Left renal cortex interstitium (tissue), 4 donors: ENCODE results near the gene EXOC6B. TPM values are rescaled to one million over a fixed set of nuclear protein-coding genes. Genes with fewer than 3 reads are reported as not detected.
"Not testable (repeated sequence)": the region's sequence is repeated elsewhere in the genome, so short reads cannot be mapped to it uniquely, and the experiment has no call there.

Source experiments
- DNase-seq, 4 donors: peaks; one replicate each; pipeline ENCODE4 v3.0.0-alpha.2; 2013; ENCODE audit warnings: low read depth in 4 of 4, low spot score in 2 of 4, missing footprints in 1 of 4
- polyA plus RNA-seq, 4 donors: library from polyadenylated mRNA; unstranded; fragments of 120-200 nt; gene quantifications; one replicate each; pipeline ENCODE4 v1.2.1, GENCODE V29; 2013; ENCODE audit not compliant: insufficient read length in 4 of 4

The EXOC6B gene
- polyA plus RNA-seq, 4 donors, result 20.7 to 23.6 (median 22.1) TPM

GRCh38 chr2:72627083-72627482 is 198.8 kb downstream of the EXOC6B start:
- DNase-seq, result no peak

- DNase-seq, result no peak
These were observed 200.5 kb downstream of the EXOC6B start for GRCh38 chr2:72625366-72625765.

DNA sequence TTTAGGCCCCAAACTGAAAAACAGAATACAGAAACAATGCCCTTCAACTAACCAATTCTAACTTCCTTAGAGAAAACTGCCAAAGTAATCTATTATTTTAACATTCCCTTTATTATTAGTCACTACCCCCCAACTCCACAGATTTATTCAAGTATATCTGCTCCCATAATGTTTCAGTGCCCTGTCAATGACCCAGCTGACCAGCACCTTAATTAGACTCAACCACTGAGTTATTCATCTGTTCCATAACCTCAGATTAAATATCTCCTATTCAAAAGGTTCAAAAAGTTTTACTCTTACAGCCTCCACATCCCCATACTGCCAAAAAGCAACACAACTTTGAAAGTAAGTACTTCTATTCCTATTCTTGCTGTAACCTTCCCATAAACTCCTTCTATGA is 202.4 kb downstream of the EXOC6B start:
- DNase-seq, result no peak

GRCh38 chr2:72619626-72620025 is 206.2 kb downstream of the EXOC6B start:
- no peak for DNase-seq

- DNase-seq, result no peak
These were observed 211.9 kb downstream of the EXOC6B start for GRCh38 chr2:72613931-72614330.

DNA sequence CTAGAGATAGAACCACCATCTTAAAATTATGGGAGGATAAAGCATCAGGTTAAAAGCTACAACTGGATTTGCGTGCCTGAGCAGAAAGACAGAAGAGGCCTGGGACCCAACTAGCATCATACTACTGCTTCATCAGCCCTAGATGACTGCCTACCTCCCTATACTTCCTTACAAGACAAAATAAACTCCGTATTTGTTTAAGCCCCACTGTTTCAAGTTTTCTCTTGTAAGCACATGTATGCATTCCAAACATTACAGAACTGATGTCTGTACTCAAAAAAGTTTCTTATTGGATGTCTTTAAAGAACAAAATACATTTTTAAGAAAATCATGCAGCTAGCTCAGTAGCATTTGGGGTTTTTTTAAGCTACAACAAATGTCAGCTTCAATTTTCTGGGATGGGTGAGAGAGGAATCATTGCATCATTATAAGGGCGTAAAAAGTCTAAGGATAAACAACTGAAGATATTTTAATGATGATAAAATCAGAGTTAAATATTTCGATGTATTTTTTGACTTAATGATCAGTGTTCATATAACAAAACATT is 213.1 kb downstream of the EXOC6B start:
- DNase-seq, result no peak

DNA sequence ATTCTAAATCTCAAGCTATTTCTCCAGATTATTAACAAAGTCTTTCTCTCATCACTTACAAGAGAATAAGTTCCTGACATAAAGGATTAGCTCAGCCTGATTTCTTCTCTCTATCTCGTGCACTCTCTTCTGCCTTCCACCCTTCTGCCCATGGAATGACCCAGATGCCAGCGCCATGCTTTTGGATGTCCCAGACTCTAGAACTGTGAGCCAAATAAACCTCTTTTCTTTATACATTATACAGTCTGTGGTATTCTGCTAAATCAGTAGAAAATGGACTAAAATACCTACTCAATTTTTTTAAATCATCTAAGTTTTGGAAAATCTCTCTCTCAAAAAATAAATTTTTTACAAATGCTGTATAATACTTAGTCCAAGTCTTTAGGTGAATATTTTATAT is 218.6 kb downstream of the EXOC6B start:
- DNase-seq, result no peak

DNA sequence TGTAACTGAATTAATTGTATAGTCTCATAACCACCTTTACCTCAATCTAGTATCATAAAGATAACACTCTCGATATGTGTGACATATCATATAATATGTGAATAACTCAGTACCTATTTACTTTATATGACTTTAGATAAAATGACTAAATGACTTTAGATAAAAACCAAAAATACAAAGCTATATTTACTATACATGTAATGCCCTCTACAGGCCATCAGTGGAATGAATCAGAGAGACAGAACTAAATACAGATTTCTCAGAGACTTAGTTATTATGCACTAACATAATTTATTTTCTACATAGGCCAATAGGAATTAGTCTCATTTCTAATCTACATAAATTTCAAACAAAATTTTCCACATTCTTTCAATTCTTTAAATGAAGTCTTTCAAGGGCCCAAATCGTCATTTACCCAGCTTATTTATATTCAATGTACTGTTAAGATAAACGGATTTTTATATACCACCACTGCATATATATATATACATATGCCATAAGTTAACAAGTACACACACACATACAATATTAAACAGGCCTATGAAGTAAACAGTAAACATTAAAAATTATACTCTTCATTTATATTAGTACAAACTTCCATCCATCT is 219.9 kb downstream of the EXOC6B start:
- DNase-seq, result no peak

DNA sequence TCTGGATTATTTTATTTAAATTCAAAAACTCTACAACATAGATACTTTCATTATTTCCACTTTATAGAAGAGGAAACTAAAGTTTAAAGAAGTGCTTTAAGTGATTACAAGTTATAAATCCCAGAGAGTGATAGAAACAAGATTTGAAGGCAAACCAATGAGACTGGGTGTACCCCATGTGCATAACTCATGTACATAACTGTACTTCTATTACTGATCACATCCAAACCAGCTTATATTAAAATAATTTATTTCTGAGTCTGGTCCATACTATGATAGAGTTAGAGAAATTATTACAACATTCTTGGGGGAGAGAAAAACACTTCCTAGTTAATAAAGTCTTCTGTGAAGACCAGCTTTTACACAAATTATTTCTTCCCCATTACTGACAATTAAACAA is 221.4 kb downstream of the EXOC6B start:
- no peak for DNase-seq

DNA sequence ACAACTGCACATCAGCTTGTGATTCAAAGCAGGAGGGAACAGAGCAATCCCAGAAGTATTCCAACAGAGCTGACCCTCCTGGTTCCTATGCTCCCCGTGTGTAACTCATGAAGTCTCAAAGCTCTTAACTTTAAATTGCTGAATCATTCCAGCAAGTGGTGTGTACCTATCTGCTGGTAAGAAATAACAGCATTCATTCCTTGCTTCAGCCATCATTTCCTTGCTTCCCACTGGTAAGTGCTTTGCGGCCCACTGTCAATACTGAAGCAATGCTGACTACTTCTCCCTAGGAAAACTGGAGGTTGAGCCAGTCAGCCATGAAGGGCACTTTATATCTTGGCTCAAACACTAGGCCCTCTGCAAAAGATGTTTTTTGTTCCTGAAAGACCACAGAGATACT is 222.4 kb downstream of the EXOC6B start:
- DNase-seq, result no peak

- no peak for DNase-seq
These were observed 223.1 kb downstream of the EXOC6B start for GRCh38 chr2:72602711-72603110.

GRCh38 chr2:72602095-72602494 is 223.7 kb downstream of the EXOC6B start:
- DNase-seq, result no peak

GRCh38 chr2:72583836-72584235 is 242.0 kb downstream of the EXOC6B start:
- DNase-seq, result not testable (repeated sequence)

DNA sequence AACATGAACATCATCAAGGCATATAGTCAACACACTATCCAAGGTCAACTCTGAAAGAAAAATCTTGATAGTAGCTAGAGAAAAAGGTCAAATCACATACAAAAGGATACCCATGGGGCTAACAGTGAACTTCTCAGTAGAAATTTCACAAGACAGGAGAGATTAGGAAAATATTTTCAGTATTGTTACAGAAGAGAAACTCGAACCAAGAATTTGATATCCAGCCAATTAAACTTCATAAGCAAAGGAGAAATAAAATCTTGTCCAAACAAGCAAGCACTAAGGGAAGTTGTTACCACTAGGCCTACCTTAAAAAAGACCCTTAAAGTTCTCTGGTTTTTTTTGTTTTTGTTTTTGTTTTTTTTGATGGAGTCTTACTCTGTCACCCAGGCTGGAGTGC is 242.5 kb downstream of the EXOC6B start:
- DNase-seq, result no peak

DNA sequence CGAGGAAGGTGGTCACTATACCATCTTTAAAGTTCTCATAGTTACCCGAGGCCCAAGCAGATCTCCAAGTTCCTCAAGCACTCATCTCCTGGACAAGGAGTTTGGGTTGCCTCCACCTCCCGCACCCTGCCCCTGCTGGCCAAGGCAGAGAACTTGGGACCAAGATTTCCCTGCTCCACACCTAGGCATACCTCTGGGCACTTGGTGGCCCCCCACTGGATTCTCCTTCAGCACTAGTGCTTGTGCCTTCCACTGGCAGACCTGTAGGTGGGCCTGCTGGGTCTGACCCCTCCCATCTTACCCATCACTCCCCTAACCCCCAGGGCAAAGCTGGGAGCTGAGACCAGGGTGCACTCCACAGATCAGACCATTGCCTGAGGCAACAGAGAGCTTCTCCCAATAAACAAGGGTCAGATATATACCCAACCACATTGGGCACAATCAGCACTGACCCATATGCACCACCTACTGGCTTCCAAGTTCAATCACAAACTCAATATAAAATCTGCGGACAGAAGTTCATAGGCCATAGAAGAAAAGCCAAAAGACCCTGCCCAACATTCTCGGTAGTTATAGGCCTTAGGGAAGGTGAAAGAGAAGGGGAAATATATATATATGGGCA is 244.2 kb downstream of the EXOC6B start:
- no peak for DNase-seq

DNA sequence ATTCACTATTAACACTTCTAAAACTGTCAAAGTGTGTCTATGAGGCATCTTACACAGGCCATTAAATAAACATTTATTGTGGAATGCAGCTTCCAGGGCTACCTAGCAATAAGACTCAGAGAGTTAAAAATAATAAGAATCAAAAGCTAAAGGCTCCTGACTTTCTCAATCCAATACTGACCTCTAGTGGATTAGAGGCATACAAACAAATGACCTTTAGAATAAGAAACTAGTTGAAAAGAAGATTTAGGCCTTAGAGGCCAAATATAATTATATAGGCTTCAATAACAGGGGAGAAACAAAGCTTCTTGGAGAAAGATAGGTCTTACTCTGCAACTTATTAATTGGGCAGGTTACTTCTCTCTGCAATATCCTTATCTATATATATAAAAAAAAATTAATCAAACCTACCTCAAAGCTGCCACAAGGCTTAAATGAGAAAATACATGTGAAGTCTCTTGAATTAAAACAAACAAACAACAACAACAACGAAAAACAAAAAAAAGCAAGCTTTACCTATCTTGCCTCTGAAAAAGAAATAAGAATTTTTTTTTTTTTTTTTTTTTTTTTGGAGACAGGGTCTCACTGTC is 246.1 kb downstream of the EXOC6B start:
- peak in 1 of 4 donors; percentile 40 for DNase-seq

DNA sequence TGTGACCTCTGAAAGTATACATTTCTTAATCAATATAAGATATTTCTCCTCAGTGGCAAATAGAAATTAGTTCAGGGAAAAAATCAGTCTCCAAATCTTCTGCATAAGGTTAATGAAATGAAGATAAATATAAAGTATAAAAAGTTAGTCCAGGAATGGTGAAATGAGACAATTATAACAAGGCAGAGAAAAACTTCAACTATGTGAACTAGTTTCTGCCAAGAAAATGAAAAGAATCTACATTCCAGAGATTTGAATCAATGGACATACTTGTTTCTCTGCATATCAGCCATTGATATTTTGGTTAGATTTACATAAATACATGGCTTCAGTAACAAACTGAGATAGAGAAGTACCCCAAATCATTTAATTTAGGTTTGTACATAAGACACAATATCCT is 249.0 kb downstream of the EXOC6B start:
- no peak for DNase-seq

GRCh38 chr2:72576459-72576858 is 249.4 kb downstream of the EXOC6B start:
- no peak for DNase-seq

GRCh38 chr2:72574886-72575285 is 250.9 kb downstream of the EXOC6B start:
- DNase-seq, result no peak

DNA sequence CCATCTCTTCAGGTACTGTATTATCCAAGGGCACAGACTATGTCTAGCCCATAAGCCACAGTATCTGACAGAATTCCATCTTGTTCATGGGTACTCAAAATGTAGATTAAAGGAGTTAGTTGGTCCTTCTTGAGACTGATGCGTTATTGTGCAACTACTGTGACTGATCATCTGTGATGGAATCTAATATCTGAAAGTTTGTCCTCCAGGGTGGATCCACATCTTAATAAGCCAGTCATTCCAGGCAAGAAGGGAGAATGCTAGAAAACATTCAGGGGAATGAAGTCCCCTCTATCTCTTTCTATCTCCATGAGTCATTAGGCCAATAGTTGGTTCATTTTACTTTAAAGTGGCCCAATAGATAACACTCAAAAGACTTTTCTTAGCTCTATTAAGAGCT is 252.6 kb downstream of the EXOC6B start:
- no peak for DNase-seq

GRCh38 chr2:72572501-72572900 is 253.3 kb downstream of the EXOC6B start:
- DNase-seq, result no peak

DNA sequence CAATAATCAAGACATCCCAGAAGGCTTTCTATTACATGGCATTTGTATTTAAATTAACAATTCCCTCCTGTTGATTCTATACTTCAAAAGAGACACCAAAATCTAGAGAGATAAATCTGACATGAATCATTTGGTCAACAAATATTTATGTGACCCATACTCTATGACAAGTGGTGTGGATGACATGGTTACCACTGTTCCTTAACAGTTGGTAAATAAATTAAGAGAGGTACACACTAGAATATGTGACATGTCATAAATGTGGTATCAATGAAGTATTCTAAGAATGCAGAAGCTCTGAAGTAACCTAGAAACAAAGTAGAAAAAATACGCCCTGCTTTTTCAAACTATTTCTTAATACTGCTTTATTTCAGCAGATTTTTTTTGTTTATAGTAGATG is 255.4 kb downstream of the EXOC6B start:
- DNase-seq, result no peak
